Stomach (tissue), 4 donors: Measurements from ENCODE around the gene CYP3A7.

Source experiments
- POLR2A ChIP-seq, 4 donors: fragments of 450-650 bp; IDR thresholded peaks; one replicate each; pipeline ENCODE4 v1.6.1; 2016; ENCODE audit warnings: antibody characterized with exemption in 4 of 4, control low read depth in 2 of 4, mild to moderate bottlenecking in 1 of 4, moderate library complexity in 1 of 4
- POLR2AphosphoS5 ChIP-seq, 3 donors: sonication (generic); formaldehyde crosslinking; IDR thresholded peaks; one replicate each; pipeline ENCODE4 v1.6.1; 2016; ENCODE audit warnings: antibody characterized with exemption in 3 of 3
- TF ChIP-seq, protein P1 (sequence below), 7 experiments: fragments of 450-650 bp in 4 of 7; fragments of 200-600 bp in 3 of 7; sonication (generic) in 3 of 7; IDR thresholded peaks; one replicate each; pipeline ENCODE4 v1.5.1; 2016 to 2019; ENCODE audit warnings: antibody characterized with exemption in 7 of 7, control low read depth in 2 of 7, mild to moderate bottlenecking in 1 of 7

GRCh38 chr7:99764478-99764877, 29.5 kb upstream of the CYP3A7 start:
- TF ChIP-seq, protein P1, sequence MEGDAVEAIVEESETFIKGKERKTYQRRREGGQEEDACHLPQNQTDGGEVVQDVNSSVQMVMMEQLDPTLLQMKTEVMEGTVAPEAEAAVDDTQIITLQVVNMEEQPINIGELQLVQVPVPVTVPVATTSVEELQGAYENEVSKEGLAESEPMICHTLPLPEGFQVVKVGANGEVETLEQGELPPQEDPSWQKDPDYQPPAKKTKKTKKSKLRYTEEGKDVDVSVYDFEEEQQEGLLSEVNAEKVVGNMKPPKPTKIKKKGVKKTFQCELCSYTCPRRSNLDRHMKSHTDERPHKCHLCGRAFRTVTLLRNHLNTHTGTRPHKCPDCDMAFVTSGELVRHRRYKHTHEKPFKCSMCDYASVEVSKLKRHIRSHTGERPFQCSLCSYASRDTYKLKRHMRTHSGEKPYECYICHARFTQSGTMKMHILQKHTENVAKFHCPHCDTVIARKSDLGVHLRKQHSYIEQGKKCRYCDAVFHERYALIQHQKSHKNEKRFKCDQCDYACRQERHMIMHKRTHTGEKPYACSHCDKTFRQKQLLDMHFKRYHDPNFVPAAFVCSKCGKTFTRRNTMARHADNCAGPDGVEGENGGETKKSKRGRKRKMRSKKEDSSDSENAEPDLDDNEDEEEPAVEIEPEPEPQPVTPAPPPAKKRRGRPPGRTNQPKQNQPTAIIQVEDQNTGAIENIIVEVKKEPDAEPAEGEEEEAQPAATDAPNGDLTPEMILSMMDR (IDR thresholded peaks at IDR 0.05) = no peak
- TF ChIP-seq POLR2A (IDR thresholded peaks at IDR 0.05) (no peak), POLR2AphosphoS5 (IDR thresholded peaks at IDR 0.05) (no peak)
